ENCODE measurements around the gene CHCT1. TPM values are rescaled to one million over a fixed set of nuclear protein-coding genes. Genes with fewer than 3 reads are reported as not detected.
"Not testable (repeated sequence)": the region's sequence is repeated elsewhere in the genome, so short reads cannot be mapped to it uniquely, and the experiment has no call there.

The CHCT1 gene
- polyA plus RNA-seq, 1 of the 3 experiments (the other 2 are of a cell fraction): not detected

GRCh38 chr17:60426596-60426995 is 4.3 kb downstream of the CHCT1 start:
- no peaks in the 10 kb centered on the region for H3K9me3 ChIP-seq
- no peaks in the 10 kb centered on the region for H3F3A ChIP-seq (replicated peaks; ENCODE audit: insufficient read depth)
- TF ChIP-seq RAD21 (IDR thresholded peaks at IDR 0.05; ENCODE audit: low read length): no peak
- TF ChIP-seq RFX5 (IDR thresholded peaks at IDR 0.05; ENCODE audit: low read length): no peak
- no peak for TF ChIP-seq PBX3 (IDR thresholded peaks at IDR 0.05)
- no peak for TF ChIP-seq FOXM1 (IDR thresholded peaks at IDR 0.05; ENCODE audit: low read depth)
- H3K4me3 ChIP-seq (ENCODE audit: low read depth in 2 of 2, low read length in 1 of 2): no peak overlapping the region
- H2AFZ ChIP-seq (ENCODE audit: low read depth): no peak overlapping the region
- H3K9me2 ChIP-seq: no peaks in the 10 kb centered on the region
- no peaks in the 10 kb centered on the region for H3K79me2 ChIP-seq (ENCODE audit: insufficient read depth)
- no peaks in the 10 kb centered on the region for H3K36me3 ChIP-seq (replicated peaks in 1 of 2; ENCODE audit: control insufficient read depth in 1 of 2, insufficient read depth in 2 of 2, low read length in 1 of 2)
- no peak for DNase-seq
- ChIA-PET CTCF (interaction anchor here (0.9 to 2.6 kb wide), 2 partner anchors 195 to 285 kb away, joined by 4 to 8 read pairs; no protein-coding TSS in a partner anchor), POLR2A (no interaction called here)
- no peaks in the 10 kb centered on the region; a peak in 1 of 4 replicates for H3K4me1 ChIP-seq (ENCODE audit: control insufficient read depth in 1 of 2, insufficient read depth in 2 of 2, low read depth in 1 of 2, low read length in 1 of 2)
- no peaks in the 10 kb centered on the region for H4K20me1 ChIP-seq (ENCODE audit: insufficient read depth)
- 83% methylated on average over 9 of the region's 10 CpGs for WGBS (ENCODE audit: low lambda C conversion rate)
- H3K9ac ChIP-seq: no peak overlapping the region
- H3K4me2 ChIP-seq: no peak overlapping the region
- no peaks in the 10 kb centered on the region for H3K27me3 ChIP-seq (ENCODE audit: insufficient read depth)
- no peak overlapping the region for H3K27ac ChIP-seq (ENCODE audit: low read depth in 2 of 2, low read length in 1 of 2)

GRCh38 chr17:60428491-60428890 is 6.2 kb downstream of the CHCT1 start:
- H3K4me3 ChIP-seq (ENCODE audit: low read depth in 2 of 2, low read length in 1 of 2); DNase-seq; H3K79me2 ChIP-seq (ENCODE audit: insufficient read depth); H2AFZ ChIP-seq (ENCODE audit: low read depth); H3K9ac ChIP-seq; POLR2A ChIA-PET; H4K20me1 ChIP-seq (ENCODE audit: insufficient read depth); H3K27me3 ChIP-seq (ENCODE audit: insufficient read depth); H3K27ac ChIP-seq (ENCODE audit: low read depth in 2 of 2, low read length in 1 of 2); H3F3A ChIP-seq (replicated peaks; ENCODE audit: insufficient read depth); H3K9me3 ChIP-seq; H3K36me3 ChIP-seq (replicated peaks in 1 of 2; ENCODE audit: control insufficient read depth in 1 of 2, insufficient read depth in 2 of 2, low read length in 1 of 2); H3K9me2 ChIP-seq; H3K4me2 ChIP-seq; H3K4me1 ChIP-seq (ENCODE audit: control insufficient read depth in 1 of 2, insufficient read depth in 2 of 2, low read depth in 1 of 2, low read length in 1 of 2): not testable (repeated sequence)
- 62% methylated on average over 6 of the region's 6 CpGs for WGBS (ENCODE audit: low lambda C conversion rate)
- CTCF ChIA-PET: interaction anchor here (1.0 to 2.7 kb wide), 6 partner anchors 8 to 331 kb away, joined by 3 to 12 read pairs (median 4); no protein-coding TSS in a partner anchor

DNA sequence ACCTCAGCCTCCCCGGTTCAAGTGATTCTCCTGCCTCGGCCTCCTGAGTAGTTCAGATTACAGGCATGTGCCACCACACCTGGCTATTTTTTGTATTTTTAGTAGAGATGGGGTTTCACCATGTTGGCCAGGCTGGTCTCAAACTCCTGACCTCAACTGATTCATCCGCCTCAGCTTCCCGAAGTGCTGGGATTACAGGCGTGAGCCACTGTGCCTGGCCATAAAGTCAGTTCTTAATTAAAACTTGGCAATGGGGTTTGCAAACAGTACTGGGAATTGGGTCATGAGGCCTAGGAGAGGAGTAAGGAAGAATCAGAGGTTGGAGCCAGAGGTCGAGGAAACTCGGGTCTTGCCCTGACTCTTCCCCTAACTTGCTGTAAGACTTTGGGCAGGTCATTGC is 8.3 kb downstream of the CHCT1 start:
- H3K4me1 ChIP-seq (ENCODE audit: control insufficient read depth in 1 of 2, insufficient read depth in 2 of 2, low read depth in 1 of 2, low read length in 1 of 2); H3K27me3 ChIP-seq (ENCODE audit: insufficient read depth); H3K9ac ChIP-seq; H3K9me2 ChIP-seq; H3K79me2 ChIP-seq (ENCODE audit: insufficient read depth); H3K36me3 ChIP-seq (replicated peaks in 1 of 2; ENCODE audit: control insufficient read depth in 1 of 2, insufficient read depth in 2 of 2, low read length in 1 of 2); H3F3A ChIP-seq (replicated peaks; ENCODE audit: insufficient read depth); H4K20me1 ChIP-seq (ENCODE audit: insufficient read depth); H3K9me3 ChIP-seq; H3K27ac ChIP-seq (ENCODE audit: low read depth in 2 of 2, low read length in 1 of 2); H3K4me2 ChIP-seq; H2AFZ ChIP-seq (ENCODE audit: low read depth); H3K4me3 ChIP-seq (ENCODE audit: low read depth in 2 of 2, low read length in 1 of 2); POLR2A ChIA-PET; DNase-seq: not testable (repeated sequence)
- WGBS (ENCODE audit: low lambda C conversion rate): 94% methylated on average over 7 of the region's 7 CpGs
- CTCF ChIA-PET: interaction anchor here (1.3 to 3.0 kb wide), 4 partner anchors 10 to 284 kb away, joined by 3 to 12 read pairs (median 8); no protein-coding TSS in a partner anchor

GRCh38 chr17:60433021-60433997 is 11.0 kb downstream of the CHCT1 start:
- H4K20me1 ChIP-seq (ENCODE audit: insufficient read depth); H3F3A ChIP-seq (replicated peaks; ENCODE audit: insufficient read depth); H3K9me2 ChIP-seq; H3K4me1 ChIP-seq (ENCODE audit: control insufficient read depth in 1 of 2, insufficient read depth in 2 of 2, low read depth in 1 of 2, low read length in 1 of 2); H3K9ac ChIP-seq; H2AFZ ChIP-seq (ENCODE audit: low read depth); H3K27me3 ChIP-seq (ENCODE audit: insufficient read depth); H3K36me3 ChIP-seq (replicated peaks in 1 of 2; ENCODE audit: control insufficient read depth in 1 of 2, insufficient read depth in 2 of 2, low read length in 1 of 2); POLR2A ChIA-PET; H3K9me3 ChIP-seq; H3K27ac ChIP-seq (ENCODE audit: low read depth in 2 of 2, low read length in 1 of 2); H3K79me2 ChIP-seq (ENCODE audit: insufficient read depth); H3K4me3 ChIP-seq (ENCODE audit: low read depth in 2 of 2, low read length in 1 of 2); H3K4me2 ChIP-seq; DNase-seq: not testable (repeated sequence)
- 91% methylated on average over 4 of the region's 4 CpGs for WGBS (ENCODE audit: low lambda C conversion rate)
- CTCF ChIA-PET: interaction anchor here (0.6 to 3.0 kb wide), 3 partner anchors 12 to 290 kb away, joined by 3 to 12 read pairs (median 6); no protein-coding TSS in a partner anchor
